Caco-2 (cell line): ENCODE results near the gene TERB1. TPM values are rescaled to one million over a fixed set of nuclear protein-coding genes. Genes with fewer than 3 reads are reported as not detected.

Experiments used
- BruUV-seq: library from RNA; stranded (reverse); fragments of 400-500 nt; replicated peaks from 2 replicates; lab custom pipeline; 2021; lab: Mats Ljungman, UMichigan
- CTCF ChIA-PET: fragments of 300-600 bp; sonication (Branson Sonifier 250); formaldehyde crosslinking; loops from one replicate; lab custom pipeline; 2022; ENCODE audit warnings: antibody characterized with exemption; lab: Charles Lee
- POLR2A ChIA-PET: fragments of 300-600 bp; sonication (Branson Sonifier 250); formaldehyde crosslinking; loops from one replicate; lab custom pipeline; 2022; ENCODE audit warnings: antibody characterized with exemption; lab: Charles Lee
- DNase-seq, 2 experiments: peaks; one replicate each; pipeline versions ENCODE4 v3.0.0 to v3.0.0-alpha.2; 2020 to 2022
- H3K27me3 ChIP-seq: replicated peaks from 2 replicates; pipeline ENCODE4 v1.6.0; 2011; ENCODE audit warnings: low read length; ENCODE audit not compliant: control insufficient read depth, insufficient read depth
- H3K36me3 ChIP-seq: 2 replicates; pipeline ENCODE4 v1.5.1; 2011; ENCODE audit warnings: low read length; ENCODE audit not compliant: control insufficient read depth, insufficient read depth
- H3K4me1 ChIP-seq: fragments of 250-450 bp; sonication (Bioruptor Pico); 2 replicates; pipeline ENCODE4 v1.5.1; 2020; ENCODE audit warnings: mild to moderate bottlenecking
- H3K4me3 ChIP-seq: 2 replicates; pipeline ENCODE4 v1.5.1; 2011; ENCODE audit warnings: low read depth, mild to moderate bottlenecking, control low read depth, low read length
- H3K9me3 ChIP-seq: fragments of 250-450 bp; sonication (Bioruptor Pico); 2 replicates; pipeline ENCODE4 v1.5.1; 2020; ENCODE audit warnings: mild to moderate bottlenecking, moderate library complexity
- H3K27ac Mint-ChIP-seq: one replicate; pipeline ENCODE4 v1.8.0; 2022; ENCODE audit warnings: mixed read lengths; ENCODE audit not compliant: unreplicated experiment
- H3K27me3 Mint-ChIP-seq: one replicate; pipeline ENCODE4 v1.8.0; 2022; ENCODE audit warnings: mixed read lengths; ENCODE audit not compliant: insufficient read depth, unreplicated experiment
- H3K36me3 Mint-ChIP-seq: one replicate; pipeline ENCODE4 v1.8.0; 2022; ENCODE audit warnings: mild to moderate bottlenecking, mixed read lengths; ENCODE audit not compliant: insufficient read depth, unreplicated experiment
- H3K4me1 Mint-ChIP-seq: one replicate; pipeline ENCODE4 v1.8.0; 2022; ENCODE audit warnings: low read depth, mixed read lengths; ENCODE audit not compliant: unreplicated experiment
- H3K4me3 Mint-ChIP-seq: one replicate; pipeline ENCODE4 v1.8.0; 2022; ENCODE audit warnings: mild to moderate bottlenecking, moderate library complexity, mixed read lengths; ENCODE audit not compliant: unreplicated experiment
- H3K9me3 Mint-ChIP-seq: one replicate; pipeline ENCODE4 v1.8.0; 2022; ENCODE audit warnings: mixed read lengths; ENCODE audit not compliant: unreplicated experiment
- CTCF ChIP-seq, 2 experiments: fragments of 200-600 bp in 1 of 2; IDR thresholded peaks; 1 replicate in 1 of 2; 2 replicates in 1 of 2; pipeline versions ENCODE4 v1.5.1 to v1.8.0; 2011 to 2022; ENCODE audit warnings: antibody characterized with exemption in 1 of 2, control low read depth in 1 of 2, inconsistent platforms in 1 of 2, low read depth in 1 of 2, low read length in 1 of 2, mild to moderate bottlenecking in 1 of 2, moderate library complexity in 1 of 2; ENCODE audit not compliant: insufficient read depth in 1 of 2, severe bottlenecking in 1 of 2, unreplicated experiment in 1 of 2
- intact Hi-C: fragments of 100-400 bp; cut with micrococcal nuclease; formaldehyde crosslinking; loops from one replicate; pipeline ENCODE4 v1.10.0; 2022; ENCODE audit not compliant: unreplicated experiment
- total RNA-seq: library from RNA; stranded (reverse); gene quantifications from 2 replicates; pipeline ENCODE4 v1.2.3, GENCODE V29; 2022

TERB1 gene
- total RNA-seq, 1 experiment from 2014 or later, result not detected

GRCh38 chr16:66832661-66833305 is 31.4 kb upstream of the TERB1 start:
- ChIA-PET CTCF (interaction anchor here (0.8 to 2.6 kb wide), 2 partner anchors 35 to 40 kb away, joined by 3 to 9 read pairs; no protein-coding TSS in a partner anchor), POLR2A (no interaction called here)
- H3K4me3 ChIP-seq, result no peak overlapping the region
- no peaks in the 10 kb centered on the region for H3K9me3 ChIP-seq
- TF ChIP-seq CTCF (IDR thresholded peaks at IDR 0.05; ENCODE audit: insufficient read depth in 1 of 2, low read depth in 1 of 2, low read length in 1 of 2, severe bottlenecking in 1 of 2, unreplicated experiment in 1 of 2), result no peak
- Mint-ChIP-seq H3K27me3 (peaks cover 3% of the 10 kb centered on the region), H3K27ac (no peak overlapping the region), H3K9me3 (no peaks in the 10 kb centered on the region), H3K36me3 (peaks cover 13% of the 10 kb centered on the region), H3K4me1 (no peaks in the 10 kb centered on the region), H3K4me3 (no peak overlapping the region)
- intact Hi-C loops, result no loop called here
- H3K4me1 ChIP-seq, result no peaks in the 10 kb centered on the region; the same call in 1 of the 2 replicates
- no peaks in the 10 kb centered on the region for H3K36me3 ChIP-seq
- no TSS peak for BruUV-seq
- H3K27me3 ChIP-seq, result no peaks in the 10 kb centered on the region
- no peak for DNase-seq

DNA sequence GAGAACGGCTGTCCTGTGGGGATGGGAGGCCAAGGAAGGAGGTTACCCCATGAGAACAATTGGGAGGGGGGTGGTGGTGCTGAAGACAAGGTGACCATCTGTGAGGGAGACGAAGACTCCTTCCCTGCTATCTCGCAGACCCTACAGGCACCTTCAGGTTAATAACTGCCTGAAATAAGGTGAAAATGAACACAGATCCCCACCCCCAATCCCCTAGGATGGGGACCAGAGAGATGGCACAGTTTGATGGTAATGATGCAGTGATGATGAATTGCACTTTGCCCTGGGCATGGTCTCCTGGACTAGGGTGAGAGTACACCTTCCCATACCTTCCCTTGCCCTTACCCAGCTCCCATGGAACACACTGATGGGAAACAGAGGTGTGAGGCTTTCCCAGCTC is 30.8 kb upstream of the TERB1 start:
- no peak for DNase-seq
- Mint-ChIP-seq H3K4me1 (no peaks in the 10 kb centered on the region), H3K9me3 (no peaks in the 10 kb centered on the region), H3K4me3 (no peak overlapping the region), H3K36me3 (peaks cover 17% of the 10 kb centered on the region), H3K27ac (no peak overlapping the region), H3K27me3 (peaks cover 3% of the 10 kb centered on the region)
- no peaks in the 10 kb centered on the region for H3K9me3 ChIP-seq
- CTCF ChIA-PET, result interaction anchor here (0.8 kb wide), 1 partner anchor 36 kb away, joined by 3 read pairs; no protein-coding TSS in a partner anchor
- no peaks in the 10 kb centered on the region for H3K27me3 ChIP-seq
- no peaks in the 10 kb centered on the region; the same call in 1 of the 2 replicates for H3K4me1 ChIP-seq
- POLR2A ChIA-PET, result no interaction called here
- H3K4me3 ChIP-seq, result no peak overlapping the region
- BruUV-seq, result no TSS peak
- no peak for TF ChIP-seq CTCF (IDR thresholded peaks at IDR 0.05; ENCODE audit: insufficient read depth in 1 of 2, low read depth in 1 of 2, low read length in 1 of 2, severe bottlenecking in 1 of 2, unreplicated experiment in 1 of 2)
- intact Hi-C loops, result no loop called here
- H3K36me3 ChIP-seq, result no peaks in the 10 kb centered on the region

DNA sequence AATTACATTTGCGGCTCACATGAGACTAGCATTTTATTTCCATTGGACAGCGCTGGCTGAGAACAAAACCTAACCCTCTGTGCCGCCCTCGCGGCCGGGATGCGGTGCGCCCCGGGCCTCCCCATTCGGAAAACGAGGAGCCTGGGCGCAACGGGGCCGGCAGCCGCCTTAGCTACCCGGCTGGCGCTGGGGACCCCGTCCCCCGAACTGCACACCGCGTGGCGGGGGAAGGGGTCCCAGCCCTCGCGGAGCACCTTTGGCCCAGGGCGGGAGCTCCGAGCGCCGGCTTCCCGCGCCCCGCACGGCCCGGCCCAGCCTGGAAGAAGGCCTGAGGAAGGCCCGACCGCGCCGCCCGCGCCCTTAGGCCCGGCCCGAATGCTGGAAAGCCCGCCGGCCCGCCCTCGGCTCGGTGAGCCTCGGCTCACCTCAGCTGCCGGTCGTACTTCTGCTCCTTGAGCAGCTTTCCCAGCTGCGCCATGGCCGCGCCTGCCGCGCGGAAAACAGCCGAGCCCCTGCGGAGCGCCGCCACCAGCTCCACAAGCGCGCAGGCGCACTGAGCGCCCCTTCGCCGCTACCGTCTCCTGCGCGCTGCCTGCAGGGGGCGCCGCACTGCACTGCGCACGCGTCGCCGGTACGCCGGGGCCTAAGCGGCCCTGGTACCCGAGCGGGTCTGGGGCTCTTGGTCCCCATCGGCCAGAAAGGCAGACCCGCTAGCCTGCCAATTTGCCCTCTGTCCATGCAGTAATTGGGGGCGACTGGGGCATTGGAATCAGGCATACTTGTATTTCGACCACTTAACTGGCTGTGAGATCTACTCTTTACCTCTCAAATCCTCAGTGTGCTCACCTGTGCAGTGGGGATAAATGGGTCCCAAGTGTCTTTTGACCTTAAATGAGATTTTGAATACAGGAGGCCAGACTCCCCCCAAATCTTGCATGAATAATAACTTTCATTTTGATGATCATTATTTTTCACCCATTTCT is 29.3 kb upstream of the TERB1 start, which contains the start of gene NAE1:
TSS of gene NAE1 (minus strand) at position 555 of the 983 bp plus-strand sequence. CDS start at position 478, 77 bp downstream.
- ChIA-PET CTCF (interaction anchor here (0.6 to 3.3 kb wide), 33 partner anchors 8 to 416 kb away, joined by 3 to 136 read pairs (median 5); partner anchors contain the start of genes CA7, DYNC1LI2, FHOD1 and PDP2), POLR2A (interaction anchor here (0.6 to 1.7 kb wide), 10 partner anchors 19 to 567 kb away, joined by 3 to 21 read pairs (median 4); partner anchors contain the start of gene PDP2)
- Histone ChIP-seq H3K27me3 (no peaks in the 10 kb centered on the region), H3K36me3 (no peaks in the 10 kb centered on the region; the same call in 1 of the 2 replicates), H3K4me3 (peak within 1 kb of the TSS; percentile 77), H3K4me1 (no peaks in the 10 kb centered on the region; the same call in 1 of the 2 replicates), H3K9me3 (no peaks in the 10 kb centered on the region)
- no peak within 1 kb of the TSS for H3K27ac Mint-ChIP-seq
- intact Hi-C loops, result loop anchor here (1.0 kb wide), 2 partner anchors 37 to 43 kb away; no protein-coding TSS in a partner anchor
- no peaks in the 10 kb centered on the region for H3K4me1 Mint-ChIP-seq
- BruUV-seq, result no TSS peak
- peak within 1 kb of the TSS; percentile 65 for H3K4me3 Mint-ChIP-seq
- peaks cover 3% of the 10 kb centered on the region for H3K27me3 Mint-ChIP-seq
- DNase-seq, result peak; percentile 86 to 96
- no peaks in the 10 kb centered on the region for H3K9me3 Mint-ChIP-seq
- peaks cover 26% of the 10 kb centered on the region for H3K36me3 Mint-ChIP-seq
- TF ChIP-seq CTCF (IDR thresholded peaks at IDR 0.05; ENCODE audit: insufficient read depth in 1 of 2, low read depth in 1 of 2, low read length in 1 of 2, severe bottlenecking in 1 of 2, unreplicated experiment in 1 of 2), result peak; percentile 97
